Measurements from ENCODE around the gene DNAJC5G.

GRCh38 chr2:27249159-27249890 is 25.9 kb upstream of the DNAJC5G start:
- TF ChIP-seq CTCF (conservative IDR thresholded peaks at IDR 0.05; ENCODE audit: low read depth, low read length) (no peak), EZH2 (IDR thresholded peaks at IDR 0.05; ENCODE audit: low read length, unreplicated experiment) (no peak)

Measured in PC-3 (cell line).